H1 (cell line): ENCODE measurements around the gene OLFM2. TPM values are rescaled to one million over a fixed set of nuclear protein-coding genes. Genes with fewer than 3 reads are reported as not detected.

Source experiments
- CTCF ChIA-PET: fragments of 300-600 bp; sonication (Branson Sonifier 250); formaldehyde crosslinking; loops from one replicate; lab custom pipeline; 2021; ENCODE audit not compliant: partially characterized antibody; lab: Charles Lee
- POLR2A ChIA-PET: fragments of 300-600 bp; sonication (Branson Sonifier 250); formaldehyde crosslinking; loops from one replicate; lab custom pipeline; 2021; ENCODE audit warnings: inconsistent platforms; ENCODE audit not compliant: partially characterized antibody; lab: Charles Lee
- DNase-seq, 2 experiments: peaks; one replicate each; pipeline versions ENCODE4 v3.0.0 to v3.0.0-alpha.2; 2010 to 2022; ENCODE audit warnings: low spot score in 2 of 2, low read depth in 1 of 2, mixed read lengths in 1 of 2
- FAIRE-seq: peaks from 2 replicates; lab custom pipeline; 2011; peaks lifted over from hg19 to GRCh38; lab: Jason Lieb, UNC
- H2AFZ ChIP-seq: 2 replicates; pipeline ENCODE4 v1.8.1; 2012; ENCODE audit warnings: low read length, inconsistent platforms
- H2AK5ac ChIP-seq: 2 replicates; pipeline ENCODE4 v1.6.1; 2013; ENCODE audit warnings: low read depth, low read length
- H2BK120ac ChIP-seq: replicated peaks from 2 replicates; pipeline ENCODE3; 2013; ENCODE audit warnings: low read depth, low read length, inconsistent platforms
- H2BK12ac ChIP-seq: 2 replicates; pipeline ENCODE4 v1.6.1; 2013; ENCODE audit warnings: low read depth, low read length
- H2BK15ac ChIP-seq: 2 replicates; pipeline ENCODE4 v1.6.1; 2013; ENCODE audit warnings: low read length
- H2BK20ac ChIP-seq: 2 replicates; pipeline ENCODE4 v1.6.1; 2013; ENCODE audit warnings: low read length
- H2BK5ac ChIP-seq: 2 replicates; pipeline ENCODE4 v1.6.1; 2013; ENCODE audit warnings: low read depth, low read length
- H3K14ac ChIP-seq: 2 replicates; pipeline ENCODE4 v1.6.1; 2013; ENCODE audit warnings: inconsistent platforms; ENCODE audit not compliant: insufficient read length
- H3K18ac ChIP-seq: 2 replicates; pipeline ENCODE4 v1.6.1; 2013; ENCODE audit warnings: low read length; ENCODE audit errors: extremely low read depth
- H3K23ac ChIP-seq: 2 replicates; pipeline ENCODE4 v1.6.1; 2013; ENCODE audit warnings: inconsistent platforms; ENCODE audit not compliant: insufficient read length
- H3K23me2 ChIP-seq: 2 replicates; pipeline ENCODE4 v1.6.1; 2013; ENCODE audit warnings: low read depth, low read length
- H3K27ac ChIP-seq: 2 replicates; pipeline ENCODE4 v1.6.1; 2011; ENCODE audit warnings: low read depth, low read length, inconsistent platforms
- H3K27me3 ChIP-seq, 4 experiments: replicated peaks in 1 of 4; 1 replicate in 1 of 4; 2 replicates in 3 of 4; pipeline versions ENCODE4 v1.6.1 to v1.8.1; 2011 to 2013; ENCODE audit warnings: low read length in 3 of 4, mild to moderate bottlenecking in 3 of 4, inconsistent platforms in 2 of 4, mixed read lengths in 2 of 4, moderate library complexity in 1 of 4; ENCODE audit not compliant: control insufficient read depth in 3 of 4, insufficient read depth in 3 of 4; ENCODE audit errors: extremely low read depth in 1 of 4
- H3K36me3 ChIP-seq, 4 experiments: 2 replicates each; pipeline versions ENCODE4 v1.6.1 to v1.8.1; 2011 to 2013; ENCODE audit warnings: mild to moderate bottlenecking in 4 of 4, low read length in 3 of 4, moderate library complexity in 2 of 4, control low read depth in 1 of 4, inconsistent platforms in 1 of 4; ENCODE audit not compliant: insufficient read depth in 4 of 4, control insufficient read depth in 2 of 4
- H3K4ac ChIP-seq: replicated peaks from 2 replicates; pipeline ENCODE3; 2013; ENCODE audit warnings: low read length, low read depth, mixed read lengths, inconsistent platforms; ENCODE audit not compliant: insufficient read length
- H3K4me1 ChIP-seq, 4 experiments: replicated peaks in 1 of 4; 1 replicate in 1 of 4; 2 replicates in 3 of 4; pipeline versions ENCODE4 v1.6.1 to v1.8.1; 2011 to 2013; ENCODE audit warnings: low read length in 3 of 4, inconsistent platforms in 2 of 4, mixed read lengths in 1 of 4; ENCODE audit not compliant: insufficient read depth in 4 of 4, control insufficient read depth in 3 of 4
- H3K4me2 ChIP-seq, 2 experiments: 2 replicates each; pipeline versions ENCODE4 v1.6.1 to v1.8.1; 2011 to 2013; ENCODE audit warnings: low read depth in 2 of 2, low read length in 2 of 2, control low read depth in 1 of 2, inconsistent platforms in 1 of 2, mild to moderate bottlenecking in 1 of 2; ENCODE audit not compliant: insufficient read depth in 1 of 2
- H3K4me3 ChIP-seq, 4 experiments: fragments of 200-600, 300-600 bp in 1 of 4; sonication (generic), shearing (Covaris generic), sonication (Bioruptor Twin) in 1 of 4; 2 replicates each; pipeline versions ENCODE4 v1.5.1 to v1.8.1; 2011 to 2016; ENCODE audit warnings: low read length in 4 of 4, low read depth in 3 of 4, control low read depth in 2 of 4, inconsistent platforms in 2 of 4, mild to moderate bottlenecking in 2 of 4, mixed read lengths in 1 of 4, moderate library complexity in 1 of 4; ENCODE audit not compliant: insufficient read depth in 2 of 4; ENCODE audit errors: extremely low read depth in 1 of 4
- H3K56ac ChIP-seq: replicated peaks from 2 replicates; pipeline ENCODE3; 2013; ENCODE audit warnings: low read depth, mild to moderate bottlenecking, mixed read lengths, low read length, inconsistent platforms; ENCODE audit not compliant: insufficient read length
- H3K79me1 ChIP-seq: 2 replicates; pipeline ENCODE4 v1.6.1; 2013; ENCODE audit warnings: low read depth, low read length, control low read depth
- H3K79me2 ChIP-seq, 2 experiments: 2 replicates each; pipeline versions ENCODE4 v1.6.1 to v1.8.1; 2012 to 2013; ENCODE audit warnings: low read length in 2 of 2, mild to moderate bottlenecking in 2 of 2, inconsistent platforms in 1 of 2; ENCODE audit not compliant: insufficient read depth in 2 of 2, control insufficient read depth in 1 of 2
- H3K9ac ChIP-seq, 4 experiments: replicated peaks in 1 of 4; 1 replicate in 1 of 4; 2 replicates in 3 of 4; pipeline versions ENCODE4 v1.6.1 to v1.8.1; 2011 to 2013; ENCODE audit warnings: low read depth in 3 of 4, low read length in 3 of 4, control low read depth in 2 of 4, mild to moderate bottlenecking in 2 of 4, moderate library complexity in 2 of 4, inconsistent platforms in 1 of 4; ENCODE audit errors: extremely low read depth in 1 of 4
- H3K9me3 ChIP-seq, 2 experiments: 2 replicates each; pipeline versions ENCODE4 v1.6.1 to v1.8.1; 2012 to 2013; ENCODE audit warnings: mild to moderate bottlenecking in 2 of 2, moderate library complexity in 2 of 2, control low read depth in 1 of 2, inconsistent platforms in 1 of 2, low read depth in 1 of 2, low read length in 1 of 2, mixed read lengths in 1 of 2; ENCODE audit not compliant: insufficient read depth in 2 of 2
- H4K20me1 ChIP-seq, 2 experiments: replicated peaks in 1 of 2; 2 replicates each; pipeline versions ENCODE3 to v1.8.1; 2011 to 2013; ENCODE audit warnings: inconsistent platforms in 2 of 2, low read length in 2 of 2, mild to moderate bottlenecking in 1 of 2; ENCODE audit not compliant: insufficient read depth in 2 of 2, control insufficient read depth in 1 of 2
- H4K5ac ChIP-seq: 2 replicates; pipeline ENCODE4 v1.6.1; 2013; ENCODE audit warnings: low read length, low read depth, mixed read lengths, inconsistent platforms; ENCODE audit not compliant: insufficient read length
- H4K8ac ChIP-seq: 2 replicates; pipeline ENCODE4 v1.8.0; 2013; ENCODE audit warnings: mild to moderate bottlenecking, moderate library complexity, low read length, inconsistent platforms; ENCODE audit not compliant: insufficient read depth; ENCODE audit errors: extremely low read depth
- H4K91ac ChIP-seq: replicated peaks from 2 replicates; pipeline ENCODE3; 2013; ENCODE audit warnings: low read length, mixed read lengths, inconsistent platforms; ENCODE audit not compliant: insufficient read length
- CREB1 ChIP-seq: IDR thresholded peaks from 2 replicates; pipeline ENCODE4 v1.6.1; 2012; ENCODE audit warnings: inconsistent platforms
- HDAC2 ChIP-seq, 2 experiments: fragments of 300-600 bp in 1 of 2; sonication (generic) in 1 of 2; IDR thresholded peaks; 2 replicates each; pipeline ENCODE4 v1.6.1; 2011 to 2012; ENCODE audit warnings: low read depth in 2 of 2, low read length in 2 of 2, mild to moderate bottlenecking in 2 of 2, moderate library complexity in 2 of 2, borderline replicate concordance in 1 of 2, inconsistent platforms in 1 of 2
- JUN ChIP-seq: IDR thresholded peaks from 2 replicates; pipeline ENCODE4 v1.6.1; 2011; ENCODE audit warnings: low read depth, mild to moderate bottlenecking, improper control_type of control experiment, low read length
- JUND ChIP-seq: IDR thresholded peaks from 2 replicates; pipeline ENCODE4 v1.6.1; 2011; ENCODE audit warnings: mild to moderate bottlenecking, improper control_type of control experiment, low read length
- KDM5A ChIP-seq: fragments of 200-600 bp; IDR thresholded peaks from 2 replicates; pipeline ENCODE4 v1.7.1; 2012; ENCODE audit warnings: mild to moderate bottlenecking, low read length, inconsistent platforms, mixed read lengths
- MAX ChIP-seq: IDR thresholded peaks from 2 replicates; pipeline ENCODE4 v1.6.1; 2012; ENCODE audit warnings: inconsistent platforms
- POLR2A ChIP-seq, 2 experiments: IDR thresholded peaks; 1 replicate in 1 of 2; 2 replicates in 1 of 2; pipeline ENCODE4 v1.6.1; 2011; ENCODE audit warnings: low read depth in 2 of 2, low read length in 2 of 2, mild to moderate bottlenecking in 2 of 2; ENCODE audit errors: control extremely low read depth in 1 of 2
- RNF2 ChIP-seq: fragments of 200-900, 300-1000 bp; sonication (generic); IDR thresholded peaks from 2 replicates; pipeline ENCODE4 v1.7.1; 2016; ENCODE audit warnings: borderline replicate concordance, low read depth, mild to moderate bottlenecking, antibody characterized with exemption, low read length; ENCODE audit not compliant: poor library complexity, severe bottlenecking; ENCODE audit errors: missing control alignments
- SP1 ChIP-seq: IDR thresholded peaks from 2 replicates; pipeline ENCODE4 v1.6.1; 2011; ENCODE audit warnings: low read depth, low read length
- SP2 ChIP-seq: IDR thresholded peaks from 2 replicates; pipeline ENCODE4 v1.6.1; 2012; ENCODE audit warnings: mild to moderate bottlenecking, low read length, inconsistent platforms
- TAF1 ChIP-seq: IDR thresholded peaks from 2 replicates; pipeline ENCODE4 v1.6.1; 2011; ENCODE audit warnings: mild to moderate bottlenecking, low read depth, low read length
- TAF7 ChIP-seq: optimal IDR thresholded peaks from 2 replicates; pipeline ENCODE3; 2011; ENCODE audit warnings: low read depth, mild to moderate bottlenecking, inconsistent platforms, low read length, moderate library complexity, borderline replicate concordance
- TCF12 ChIP-seq: IDR thresholded peaks from 2 replicates; pipeline ENCODE4 v1.6.1; 2011; ENCODE audit warnings: low read depth, mild to moderate bottlenecking, low read length
- WGBS, 2 experiments: shearing (Covaris generic) in 1 of 2; methylation state at CpG; one replicate each; pipeline versions ENCODE4 v1.1.6 to v1.1.7; 2013 to 2015; ENCODE audit warnings: low lambda C conversion rate in 2 of 2, mixed read lengths in 2 of 2, inconsistent platforms in 1 of 2, low coverage in 1 of 2, missing lambda C conversion rate in 1 of 2; ENCODE audit not compliant: insufficient replicate concordance in 2 of 2, insufficient coverage in 1 of 2, insufficient read length in 1 of 2; ENCODE audit errors: extremely low coverage in 1 of 2, missing lambda C conversion rate in 1 of 2; 5-methylcytosine and 5-hydroxymethylcytosine counted together
- polyA plus RNA-seq, 7 experiments: library from polyadenylated mRNA; depleted of rRNA in 3 of 7; stranded (reverse) in 5 of 7; unstranded in 2 of 7; fragments of >200 nt in 5 of 7; fragments of 200-250 nt in 2 of 7; gene quantifications; 1 replicate in 5 of 7; 2 replicates in 1 of 7; 4 replicates in 1 of 7; pipeline versions ENCODE4 v1.2.1 to v1.2.3, GENCODE V29; 2011 to 2013; ENCODE audit warnings: missing spikeins in 2 of 7, mixed read lengths in 2 of 7
- total RNA-seq: library from RNA; stranded (reverse); fragmentation: NEBNext Ultra II Directional; extraction: Animal tissue kit (Norgen Biotek cat#: 25700); gene quantifications from 2 replicates; pipeline ENCODE4 v1.2.1, GENCODE V29; 2021

The OLFM2 gene
- total and polyA plus RNA-seq, 2 of the 8 experiments (the other 6 are each of a cell fraction or from before 2014, with no cell fraction given) = 68.2 to 151 TPM

- FAIRE-seq = no peak
- peaks cover 0 to 7% (median 5%) of the 10 kb centered on the region in 4 experiments; a peak in 5 of 7 replicates for H3K4me1 ChIP-seq
- no peaks in the 10 kb centered on the region for H4K20me1 ChIP-seq
- 0 out of 4 replicates have a peak overlapping the region, but pooled peaks of 1 of the 2 experiments have one; percentile 24 for H3K4me2 ChIP-seq
- H2BK120ac ChIP-seq = no peak overlapping the region
- H3K56ac ChIP-seq = no peak overlapping the region
- no peaks in the 10 kb centered on the region; a peak in 1 of 7 replicates for H3K27me3 ChIP-seq
- H2BK5ac ChIP-seq = peak overlapping the region; percentile 77; the same call in 1 of the 2 replicates
- no peak for DNase-seq
- peak overlapping the region; percentile 100 for H2BK15ac ChIP-seq
- H3K4me3 ChIP-seq = no peak overlapping the region
- H3K14ac ChIP-seq = no peak overlapping the region
- no peaks in the 10 kb centered on the region for H3K79me1 ChIP-seq
- H3K36me3 ChIP-seq = no peaks in the 10 kb centered on the region
- H2AK5ac ChIP-seq = no peak overlapping the region
- peaks cover 9% of the 10 kb centered on the region in 2 experiments; a peak in 3 of 4 replicates for H3K9me3 ChIP-seq
- ChIA-PET POLR2A (interaction anchor here (0.7 to 1.0 kb wide), 2 partner anchors 9 to 43 kb away, joined by 4 read pairs; partner anchors contain the start of gene OLFM2), CTCF (interaction anchor here (0.9 to 2.5 kb wide), 5 partner anchors 13 to 82 kb away, joined by 3 to 7 read pairs (median 3); no protein-coding TSS in a partner anchor)
- H3K23me2 ChIP-seq = peaks cover 6% of the 10 kb centered on the region; the same call in 1 of the 2 replicates
- H2BK20ac ChIP-seq = peak overlapping the region; percentile 100
- peak overlapping the region; percentile 85 for H2AFZ ChIP-seq
- H4K5ac ChIP-seq = no peak overlapping the region
- H4K91ac ChIP-seq = peak overlapping the region; percentile 84
- H2BK12ac ChIP-seq = peak overlapping the region; percentile 97
- no peak overlapping the region for H3K27ac ChIP-seq
- 65% methylated on average over 17 of the region's 18 CpGs; no CpG with 5 or more reads in 1 of the 2 experiments for WGBS, 2 experiments
- no peak overlapping the region for H3K23ac ChIP-seq
- no peak overlapping the region; the same call in 1 of the 2 replicates for H4K8ac ChIP-seq
- H3K79me2 ChIP-seq = no peaks in the 10 kb centered on the region
- peak overlapping the region; percentile 12 for H3K4ac ChIP-seq
- no peak overlapping the region; a peak in 1 of 7 replicates for H3K9ac ChIP-seq
- H3K18ac ChIP-seq = peak overlapping the region; percentile 32
- TF ChIP-seq SP2 (no peak), RNF2 (no peak), SP1 (no peak), KDM5A (no peak), TAF1 (no peak), MAX (peak; percentile 60), TCF12 (no peak), POLR2A (IDR thresholded peaks at IDR 0.05; ENCODE audit: control extremely low read depth in 1 of 2, low read depth in 2 of 2, low read length in 2 of 2) (no peak), JUN (no peak), CREB1 (no peak), HDAC2 (IDR thresholded peaks at IDR 0.05; ENCODE audit: borderline replicate concordance in 1 of 2, low read depth in 2 of 2, low read length in 2 of 2) (no peak), JUND (no peak), TAF7 (no peak)
These were observed 9.1 kb upstream of the OLFM2 start for GRCh38 chr19:9945319-9945966.
